NCI-H1092 treated with DMSO at 0.1 percent for 48 hours (cell line): Measurements from ENCODE around the gene CDC5L.
A peak's percentile ranks its signal among the peaks of the same experiment; 100 is the strongest.
"Not testable (repeated sequence)": the region's sequence is repeated elsewhere in the genome, so short reads cannot be mapped to it uniquely, and the experiment has no call there.

Experiments
- DNase-seq: peaks from one replicate; lab custom pipeline; 2025; lab: John Stamatoyannopoulos, UW

Gene CDC5L

DNA sequence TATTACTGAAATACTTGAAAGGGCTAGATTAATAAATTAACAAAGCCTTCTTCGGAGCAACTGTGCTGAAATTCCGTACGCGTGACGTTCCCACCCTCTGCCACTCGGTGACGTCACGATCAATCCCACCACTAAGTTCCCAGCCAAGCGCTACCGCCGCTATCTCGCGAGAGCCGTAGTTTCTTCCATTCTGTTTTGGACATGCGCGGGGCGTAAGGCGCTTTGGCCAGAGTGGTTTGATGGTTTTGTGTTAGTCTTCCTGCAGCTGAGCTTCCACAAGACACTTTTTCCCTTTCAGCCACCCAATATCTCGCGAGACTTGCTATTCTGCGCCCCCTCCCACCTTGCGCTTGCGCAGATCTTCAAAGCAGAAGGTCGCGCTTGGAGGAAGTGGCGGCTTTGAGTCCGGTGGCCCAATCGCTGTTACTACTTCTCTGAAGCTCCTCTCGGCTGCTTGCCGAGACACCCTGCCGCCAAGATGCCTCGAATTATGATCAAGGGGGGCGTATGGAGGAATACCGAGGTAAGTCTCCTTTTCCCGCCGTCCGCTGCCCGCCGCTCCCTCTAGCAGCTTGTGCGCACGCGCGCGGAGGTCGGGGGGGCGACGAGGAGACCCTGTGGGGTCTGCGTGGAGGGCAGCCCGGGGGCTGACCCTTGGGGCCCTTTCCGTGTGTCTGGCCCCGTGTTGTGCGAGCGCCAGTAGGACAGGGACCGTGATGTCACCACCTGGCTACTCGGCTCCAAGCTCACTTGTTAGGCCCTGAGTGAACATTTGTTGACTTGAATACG lies at the start of gene CDC5L:
Gene CDC5L (plus strand): TSS at position 361 of the 789 bp plus-strand sequence. CDS start 118 bp downstream, at position 479.
- peak; percentile 100 for DNase-seq

DNA sequence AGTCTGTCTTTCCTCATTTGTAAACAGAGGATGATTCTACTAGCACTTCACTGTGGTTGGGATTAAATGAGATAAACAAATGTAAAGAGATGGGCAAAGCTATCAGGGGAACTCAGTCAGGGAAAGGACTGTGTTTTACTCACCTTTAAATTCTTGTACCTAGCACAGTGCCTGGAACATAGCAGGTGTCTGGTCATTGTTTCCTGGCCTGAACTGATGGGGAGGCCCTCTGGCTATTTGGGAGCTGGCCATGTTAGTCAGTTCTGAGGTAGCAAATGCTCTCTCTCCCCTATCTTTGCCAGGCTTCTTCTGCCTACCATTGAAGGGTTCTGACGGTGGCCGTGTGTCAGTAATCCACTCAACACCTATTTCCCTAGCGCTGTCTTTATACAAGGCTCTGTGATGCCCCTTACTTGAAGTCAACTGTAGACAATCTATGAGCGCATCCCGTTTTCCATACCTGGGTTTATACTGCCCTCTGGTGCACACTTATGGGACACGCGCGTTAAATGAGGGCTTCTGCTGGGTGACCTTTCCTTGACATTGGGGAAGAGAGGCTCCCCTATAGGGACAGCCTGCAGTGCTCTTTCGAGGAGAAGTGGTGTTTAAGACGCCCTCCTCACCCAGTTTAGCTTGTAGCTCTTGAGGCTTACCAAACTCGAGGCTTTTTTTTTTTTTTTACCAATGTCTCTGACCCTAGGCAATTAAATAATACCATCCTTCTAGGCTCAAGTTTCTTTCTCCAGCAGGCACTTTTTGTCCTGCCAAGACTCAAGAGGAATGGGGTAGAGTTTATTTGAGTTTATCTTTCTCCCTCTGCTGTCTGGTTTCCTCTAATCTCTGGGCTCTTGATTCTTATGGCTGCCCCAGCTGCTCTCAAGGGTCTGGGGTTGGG lies 49.0 kb upstream of the CDC5L start:
- DNase-seq = peak; percentile 83

DNA sequence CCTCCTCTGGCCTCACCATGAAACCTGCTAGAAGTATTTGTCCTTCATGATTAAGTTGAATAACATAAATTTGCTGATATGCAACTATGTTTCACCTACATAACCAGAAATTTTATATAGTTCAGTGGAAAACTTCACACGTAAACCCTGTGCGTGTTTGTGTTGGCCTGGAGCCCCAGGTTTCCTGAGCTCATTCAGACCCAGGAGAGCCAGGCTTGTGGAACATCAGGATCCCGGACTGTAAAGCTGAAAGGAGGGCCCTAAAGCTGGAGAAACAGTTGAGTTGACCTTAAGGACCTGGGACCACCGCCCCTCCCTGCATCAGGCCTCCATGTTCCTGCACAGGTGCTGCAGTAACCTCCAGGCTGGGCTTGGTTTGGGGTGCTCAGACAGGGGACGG lies 48.2 kb upstream of the CDC5L start:
- no peak for DNase-seq

DNA sequence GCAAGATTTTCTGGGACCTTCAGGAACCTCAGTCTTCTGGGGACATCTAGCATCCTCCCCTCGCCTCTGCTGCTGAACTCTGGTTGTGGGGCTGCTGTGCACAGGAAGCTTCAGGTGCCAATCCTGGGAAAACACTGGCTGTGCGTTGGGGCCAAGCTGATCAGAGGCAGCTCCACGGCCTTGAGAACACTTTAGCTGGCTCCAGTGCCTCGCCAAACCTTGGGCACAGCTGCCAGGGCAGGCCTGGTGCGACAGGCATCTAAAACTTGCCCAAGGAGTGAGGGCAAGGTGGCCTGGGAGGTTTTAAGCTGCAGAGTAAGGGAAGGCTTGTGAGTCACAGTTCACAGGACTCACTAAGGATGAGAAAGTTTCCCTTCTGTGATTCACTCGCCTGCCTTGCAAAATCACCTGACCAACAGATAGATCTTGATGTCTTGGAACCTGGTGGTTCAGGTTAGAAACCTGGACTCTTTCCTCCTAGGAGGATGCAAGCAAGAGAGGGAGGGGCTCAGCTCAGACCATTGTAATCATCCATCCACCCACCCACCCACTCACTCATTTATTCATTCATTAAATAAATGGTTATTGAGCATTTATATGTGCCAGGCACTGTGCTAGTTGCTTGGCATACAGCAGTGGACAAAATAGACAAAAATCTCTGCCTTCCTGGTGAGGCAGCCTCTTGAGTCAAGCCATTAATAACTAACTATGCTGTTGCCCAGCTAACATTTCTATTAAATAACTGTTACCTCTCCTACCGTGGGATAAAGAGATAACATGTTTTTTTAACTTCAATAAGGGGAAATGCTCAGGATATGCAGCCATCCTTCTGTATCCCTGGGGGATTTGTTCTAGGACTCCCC lies 47.5 kb upstream of the CDC5L start:
- no peak for DNase-seq

DNA sequence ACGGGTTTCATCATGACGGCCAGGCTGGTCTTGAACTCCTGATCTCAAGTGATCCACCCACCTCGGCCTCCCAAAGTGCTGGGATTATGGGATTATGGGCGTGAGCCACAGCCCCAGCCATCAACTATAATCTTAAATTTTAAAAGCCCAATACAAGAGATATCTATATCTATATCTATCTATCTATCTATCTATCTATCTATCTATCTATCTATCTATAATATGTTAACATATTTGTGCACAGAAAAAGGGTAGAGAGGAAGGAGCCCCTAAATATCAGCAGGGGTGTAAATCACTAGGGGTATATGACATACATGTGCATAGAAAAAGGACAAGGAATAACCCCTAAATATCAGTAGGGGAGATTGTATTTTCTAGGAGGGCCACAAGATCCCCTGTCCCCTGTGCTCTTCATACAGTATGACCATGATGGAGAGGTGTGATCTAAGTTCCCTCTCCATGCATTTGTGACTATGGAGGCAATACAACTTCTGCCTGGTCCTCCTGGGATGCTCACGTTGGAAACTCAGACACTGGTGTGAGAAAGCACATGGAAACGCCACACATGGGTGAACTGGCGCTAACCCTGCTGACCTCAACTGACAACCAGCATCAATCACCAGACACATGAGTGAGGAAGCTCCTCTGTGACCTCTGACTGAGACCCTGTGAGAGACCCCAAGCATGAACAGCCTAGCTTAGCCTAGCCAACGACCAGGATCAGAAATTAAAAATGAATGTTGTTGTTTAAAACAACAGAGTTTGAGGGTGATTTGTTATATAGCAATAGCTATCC lies 46.2 kb upstream of the CDC5L start:
- DNase-seq = no peak

- no peak for DNase-seq
These were observed 45.5 kb upstream of the CDC5L start for GRCh38 chr6:44342052-44342451.

GRCh38 chr6:44342489-44342888 lies 45.0 kb upstream of the CDC5L start, which contains the start of gene SPATS1:
Gene SPATS1, plus strand, starts transcription at chr6:44342650. Its CDS starts 446 bp downstream, at chr6:44343096.
- DNase-seq = peak; percentile 66

DNA sequence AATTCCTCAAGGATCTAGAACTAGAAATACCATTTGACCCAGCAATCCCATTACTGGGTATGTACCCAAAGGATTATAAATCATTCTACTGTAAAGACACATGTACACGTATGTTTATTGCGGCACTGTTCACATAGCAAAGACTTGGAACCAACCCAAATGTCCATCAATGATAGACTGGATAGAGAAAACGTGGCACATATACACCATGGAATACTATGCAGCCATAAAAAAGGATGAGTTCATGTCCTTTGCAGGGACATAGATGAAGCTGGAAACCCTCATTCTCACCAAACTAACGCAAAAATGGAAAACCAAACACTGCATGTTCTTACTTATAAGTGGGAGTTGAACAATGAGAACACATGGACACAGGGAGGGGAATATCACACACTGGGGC lies 40.7 kb upstream of the CDC5L start:
- DNase-seq = not testable (repeated sequence)

- DNase-seq = no peak
These were observed 37.4 kb upstream of the CDC5L start for GRCh38 chr6:44349904-44350649.

DNA sequence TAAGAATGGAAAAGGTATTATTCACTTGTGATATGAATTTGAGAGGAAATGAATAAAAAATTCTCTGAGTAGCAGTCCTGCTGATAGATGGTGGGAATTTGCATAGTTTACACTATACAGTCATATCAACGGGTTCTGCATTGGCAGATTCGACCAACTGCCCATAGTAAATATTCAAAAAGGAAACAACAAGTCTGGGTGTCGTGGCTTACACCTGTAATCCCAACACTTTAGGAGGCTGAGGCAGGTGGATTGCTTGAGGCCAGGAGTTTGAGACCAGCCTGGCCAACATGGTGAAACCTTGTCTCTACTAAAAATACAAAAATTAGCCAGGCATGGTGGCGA lies 36.9 kb upstream of the CDC5L start:
- DNase-seq = not testable (repeated sequence)

DNA sequence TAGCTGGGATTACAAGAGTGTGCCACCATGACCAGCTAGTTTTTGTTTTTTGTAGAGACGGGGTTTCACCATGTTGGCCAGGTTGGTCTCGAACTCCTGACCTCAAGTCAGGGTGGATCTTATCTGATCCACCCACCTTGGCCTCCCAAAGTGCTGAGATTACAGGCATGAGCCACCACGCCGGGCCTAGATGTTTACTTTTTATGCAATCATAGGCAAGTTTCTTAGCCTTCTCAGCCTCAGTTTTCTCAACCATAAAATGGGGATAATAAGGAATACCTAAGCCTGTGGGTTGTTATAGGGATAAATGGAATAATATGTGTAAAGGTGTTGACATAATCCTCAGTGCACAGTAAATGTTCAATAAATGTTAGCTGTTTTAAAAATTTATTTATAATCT lies 35.2 kb upstream of the CDC5L start:
- no peak for DNase-seq

- DNase-seq = no peak
These were observed 34.2 kb upstream of the CDC5L start for GRCh38 chr6:44353336-44353735.

DNA sequence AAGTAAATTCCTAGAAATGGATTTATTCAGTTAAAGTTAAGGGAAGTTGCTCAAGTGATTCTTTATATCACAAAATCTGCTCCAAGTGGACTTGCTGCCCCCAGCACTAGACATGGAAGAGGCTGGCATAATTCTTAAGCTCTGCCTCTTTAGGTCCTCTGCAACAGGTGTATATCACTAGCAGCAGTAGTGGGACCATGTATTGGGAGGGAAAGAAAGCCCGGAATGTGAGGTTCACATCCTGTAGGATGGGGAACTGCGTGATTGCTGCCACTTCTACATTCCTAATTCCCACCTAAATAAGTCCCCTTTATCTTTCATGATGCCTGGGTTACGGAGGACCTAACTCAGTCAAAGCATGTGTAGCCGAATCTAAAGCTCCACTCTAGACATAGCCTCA lies 31.9 kb upstream of the CDC5L start:
- DNase-seq = no peak

DNA sequence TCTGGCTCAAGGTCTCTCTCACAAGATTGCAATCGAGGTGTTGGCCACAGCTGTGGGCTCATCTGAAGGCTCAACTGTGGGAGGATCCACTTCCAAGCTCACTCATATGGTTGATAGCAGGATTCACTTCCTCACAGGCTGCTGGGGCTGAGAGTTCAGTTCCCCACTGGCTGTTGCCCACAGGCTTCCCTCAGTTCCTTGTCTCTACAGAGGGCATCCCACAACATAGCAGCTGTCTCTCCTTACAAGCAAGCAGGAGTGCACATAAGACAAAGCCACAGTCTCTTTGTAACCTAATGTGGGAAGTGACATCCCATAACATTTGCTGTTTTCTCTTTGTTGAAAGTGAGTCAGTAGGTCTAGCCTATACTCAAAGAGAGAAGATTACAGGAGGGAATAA lies 31.0 kb upstream of the CDC5L start:
- no peak for DNase-seq

- no peak for DNase-seq
These were observed 27.5 kb upstream of the CDC5L start for GRCh38 chr6:44359973-44360372.

- DNase-seq = no peak
These were observed 25.6 kb upstream of the CDC5L start for GRCh38 chr6:44361947-44362346.

DNA sequence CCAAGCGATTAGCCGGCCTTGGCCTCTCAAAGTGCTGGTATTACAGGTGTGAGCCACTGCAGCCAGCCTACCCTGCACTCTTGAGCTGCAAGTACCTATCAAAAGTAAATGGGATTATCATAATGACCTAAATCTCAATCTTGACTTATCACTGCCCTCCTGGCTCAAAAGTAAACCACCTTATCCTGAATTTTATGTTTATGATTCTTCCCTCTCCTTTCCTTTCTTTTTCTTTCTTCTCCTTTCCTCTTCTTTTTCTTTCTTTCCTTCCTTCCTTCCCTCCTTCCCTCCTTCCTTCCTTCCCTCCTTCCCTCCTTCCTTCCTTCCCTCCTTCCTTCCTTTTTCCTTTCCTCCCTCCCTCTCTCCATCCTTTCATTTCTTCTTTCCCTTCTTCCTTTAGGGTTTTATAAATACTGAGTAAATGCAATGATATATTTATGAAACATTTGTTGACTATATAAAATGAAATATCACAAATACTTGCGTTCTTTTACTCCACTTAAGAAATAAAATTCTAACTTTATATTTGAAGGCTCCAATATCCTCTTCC lies 24.1 kb upstream of the CDC5L start:
- DNase-seq = no peak

DNA sequence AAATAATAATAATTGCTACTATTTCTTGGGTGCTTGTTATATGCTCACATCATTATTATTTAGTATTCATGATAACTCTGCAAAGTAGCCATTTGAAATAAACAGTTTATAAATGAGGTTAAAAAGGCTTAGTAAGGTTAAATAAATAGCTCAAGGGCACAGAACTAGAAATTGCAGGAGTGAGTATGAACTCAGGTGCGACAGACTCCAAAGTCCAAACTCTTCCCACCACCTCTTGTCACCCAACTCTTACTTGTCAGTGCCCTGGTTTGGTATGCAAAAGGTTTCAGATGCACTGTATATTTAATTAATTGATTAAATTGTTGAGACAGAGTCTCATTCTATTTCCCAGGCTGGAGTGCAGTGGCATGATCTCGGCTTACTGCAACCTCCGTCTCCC lies 20.7 kb upstream of the CDC5L start:
- no peak for DNase-seq

GRCh38 chr6:44367681-44368080 lies 19.8 kb upstream of the CDC5L start:
- no peak for DNase-seq

GRCh38 chr6:44373051-44373450 lies 14.5 kb upstream of the CDC5L start:
- DNase-seq = no peak
